ENCODE measurements around the gene FAM161B. TPM values are rescaled to one million over a fixed set of nuclear protein-coding genes. Genes with fewer than 3 reads are reported as not detected.

Gene FAM161B
- total and polyA plus RNA-seq, 2 of the 13 experiments (the other 11 are each of a cell fraction or from before 2014, with no cell fraction given): 1.6 to 2.0 TPM

DNA sequence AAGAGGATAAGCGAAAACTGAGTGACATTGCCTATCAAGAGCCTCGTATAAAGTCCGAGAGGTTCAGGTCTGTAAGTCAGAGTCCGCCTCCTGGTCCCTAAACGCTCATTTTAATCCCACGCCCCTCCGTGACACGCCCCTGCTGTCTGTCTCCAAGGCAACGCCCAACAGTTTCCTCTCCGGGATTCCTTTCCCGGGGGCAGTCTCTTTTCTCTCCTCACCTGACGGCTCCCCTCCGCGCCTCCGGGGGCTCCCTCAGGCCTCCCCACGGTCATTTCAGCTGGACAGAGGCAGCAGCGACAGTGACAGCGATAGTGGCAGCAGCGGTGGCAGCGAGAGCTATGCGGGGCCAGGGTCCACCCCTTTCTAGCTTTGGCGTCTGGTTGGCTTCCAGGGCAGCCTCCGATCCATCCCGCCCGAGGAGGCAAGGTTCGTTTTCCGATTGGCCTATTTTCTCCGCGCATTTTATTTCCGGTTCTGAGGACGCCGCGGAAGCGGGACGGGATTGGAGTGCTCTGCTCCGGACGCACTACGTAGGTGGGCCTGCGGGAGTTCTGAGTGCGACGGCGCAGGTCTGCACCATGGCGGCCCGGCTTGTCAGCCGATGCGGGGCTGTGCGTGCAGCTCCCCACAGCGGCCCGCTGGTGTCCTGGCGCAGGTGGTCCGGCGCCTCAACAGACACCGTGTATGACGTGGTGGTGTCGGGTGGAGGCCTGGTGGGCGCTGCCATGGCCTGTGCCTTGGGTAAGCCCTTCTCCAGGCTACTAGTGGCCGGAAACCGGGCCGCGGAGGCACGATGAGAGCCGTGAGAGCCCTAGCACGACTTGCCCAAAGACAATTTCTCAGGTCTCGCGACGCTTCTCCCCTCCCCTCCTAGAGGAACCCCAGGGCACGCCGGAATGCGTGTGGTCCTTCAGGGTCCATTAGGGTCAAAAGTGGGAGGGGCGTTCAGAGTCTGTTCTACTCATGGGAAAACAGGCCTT, at the start of gene FAM161B, which contains the start of gene COQ6 (continued):
- TF ChIP-seq ZNF337 (CRISPR knock-in tag; IDR thresholded peaks at IDR 0.05; ENCODE audit: borderline replicate concordance, low read depth) (peak; percentile 58; the same call in 1 of the 2 replicates), DPF2 (CRISPR knock-in tag; IDR thresholded peaks at IDR 0.05; ENCODE audit: borderline replicate concordance, low read depth) (no peak), BRD4 (CRISPR knock-in tag; IDR thresholded peaks at IDR 0.05) (0 out of 2 replicates have a peak, but pooled peaks have one; percentile 75), TCF12 (IDR thresholded peaks at IDR 0.05) (no peak), TCF12 (CRISPR knock-in tag; IDR thresholded peaks at IDR 0.05) (0 out of 2 replicates have a peak, but pooled peaks have one; percentile 25), RXRA (CRISPR knock-in tag; IDR thresholded peaks at IDR 0.05) (peak; percentile 80), ASH2L (IDR thresholded peaks at IDR 0.05; ENCODE audit: insufficient read length, low read depth, low read length) (peak; percentile 85), HNRNPL (IDR thresholded peaks at IDR 0.05; ENCODE audit: low read depth, low read length) (no peak), NR2F2 (IDR thresholded peaks at IDR 0.05; ENCODE audit: borderline replicate concordance, low read depth) (0 out of 2 replicates have a peak, but pooled peaks have one; percentile 43), ZNF446 (CRISPR knock-in tag; IDR thresholded peaks at IDR 0.05) (no peak), KDM5B (CRISPR knock-in tag; IDR thresholded peaks at IDR 0.05; ENCODE audit: borderline replicate concordance) (peak; percentile 88; the same call in 1 of the 2 replicates), ZSCAN22 (CRISPR knock-in tag; IDR thresholded peaks at IDR 0.05) (no peak)
- TF ChIP-seq, protein P1, sequence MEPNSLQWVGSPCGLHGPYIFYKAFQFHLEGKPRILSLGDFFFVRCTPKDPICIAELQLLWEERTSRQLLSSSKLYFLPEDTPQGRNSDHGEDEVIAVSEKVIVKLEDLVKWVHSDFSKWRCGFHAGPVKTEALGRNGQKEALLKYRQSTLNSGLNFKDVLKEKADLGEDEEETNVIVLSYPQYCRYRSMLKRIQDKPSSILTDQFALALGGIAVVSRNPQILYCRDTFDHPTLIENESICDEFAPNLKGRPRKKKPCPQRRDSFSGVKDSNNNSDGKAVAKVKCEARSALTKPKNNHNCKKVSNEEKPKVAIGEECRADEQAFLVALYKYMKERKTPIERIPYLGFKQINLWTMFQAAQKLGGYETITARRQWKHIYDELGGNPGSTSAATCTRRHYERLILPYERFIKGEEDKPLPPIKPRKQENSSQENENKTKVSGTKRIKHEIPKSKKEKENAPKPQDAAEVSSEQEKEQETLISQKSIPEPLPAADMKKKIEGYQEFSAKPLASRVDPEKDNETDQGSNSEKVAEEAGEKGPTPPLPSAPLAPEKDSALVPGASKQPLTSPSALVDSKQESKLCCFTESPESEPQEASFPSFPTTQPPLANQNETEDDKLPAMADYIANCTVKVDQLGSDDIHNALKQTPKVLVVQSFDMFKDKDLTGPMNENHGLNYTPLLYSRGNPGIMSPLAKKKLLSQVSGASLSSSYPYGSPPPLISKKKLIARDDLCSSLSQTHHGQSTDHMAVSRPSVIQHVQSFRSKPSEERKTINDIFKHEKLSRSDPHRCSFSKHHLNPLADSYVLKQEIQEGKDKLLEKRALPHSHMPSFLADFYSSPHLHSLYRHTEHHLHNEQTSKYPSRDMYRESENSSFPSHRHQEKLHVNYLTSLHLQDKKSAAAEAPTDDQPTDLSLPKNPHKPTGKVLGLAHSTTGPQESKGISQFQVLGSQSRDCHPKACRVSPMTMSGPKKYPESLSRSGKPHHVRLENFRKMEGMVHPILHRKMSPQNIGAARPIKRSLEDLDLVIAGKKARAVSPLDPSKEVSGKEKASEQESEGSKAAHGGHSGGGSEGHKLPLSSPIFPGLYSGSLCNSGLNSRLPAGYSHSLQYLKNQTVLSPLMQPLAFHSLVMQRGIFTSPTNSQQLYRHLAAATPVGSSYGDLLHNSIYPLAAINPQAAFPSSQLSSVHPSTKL (CRISPR knock-in tag; IDR thresholded peaks at IDR 0.05): peak; percentile 9; the same call in 1 of the 2 replicates
- TF ChIP-seq, protein P2, sequence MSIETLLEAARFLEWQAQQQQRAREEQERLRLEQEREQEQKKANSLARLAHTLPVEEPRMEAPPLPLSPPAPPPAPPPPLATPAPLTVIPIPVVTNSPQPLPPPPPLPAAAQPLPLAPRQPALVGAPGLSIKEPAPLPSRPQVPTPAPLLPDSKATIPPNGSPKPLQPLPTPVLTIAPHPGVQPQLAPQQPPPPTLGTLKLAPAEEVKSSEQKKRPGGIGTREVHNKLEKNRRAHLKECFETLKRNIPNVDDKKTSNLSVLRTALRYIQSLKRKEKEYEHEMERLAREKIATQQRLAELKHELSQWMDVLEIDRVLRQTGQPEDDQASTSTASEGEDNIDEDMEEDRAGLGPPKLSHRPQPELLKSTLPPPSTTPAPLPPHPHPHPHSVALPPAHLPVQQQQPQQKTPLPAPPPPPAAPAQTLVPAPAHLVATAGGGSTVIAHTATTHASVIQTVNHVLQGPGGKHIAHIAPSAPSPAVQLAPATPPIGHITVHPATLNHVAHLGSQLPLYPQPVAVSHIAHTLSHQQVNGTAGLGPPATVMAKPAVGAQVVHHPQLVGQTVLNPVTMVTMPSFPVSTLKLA (IDR thresholded peaks at IDR 0.05): peak; percentile 42; the same call in 1 of the 2 replicates
- TF ChIP-seq, protein P3, sequence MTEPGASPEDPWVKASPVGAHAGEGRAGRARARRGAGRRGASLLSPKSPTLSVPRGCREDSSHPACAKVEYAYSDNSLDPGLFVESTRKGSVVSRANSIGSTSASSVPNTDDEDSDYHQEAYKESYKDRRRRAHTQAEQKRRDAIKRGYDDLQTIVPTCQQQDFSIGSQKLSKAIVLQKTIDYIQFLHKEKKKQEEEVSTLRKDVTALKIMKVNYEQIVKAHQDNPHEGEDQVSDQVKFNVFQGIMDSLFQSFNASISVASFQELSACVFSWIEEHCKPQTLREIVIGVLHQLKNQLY (CRISPR knock-in tag; IDR thresholded peaks at IDR 0.05): peak; percentile 33; the same call in 1 of the 2 replicates
- TF ChIP-seq, protein P4, sequence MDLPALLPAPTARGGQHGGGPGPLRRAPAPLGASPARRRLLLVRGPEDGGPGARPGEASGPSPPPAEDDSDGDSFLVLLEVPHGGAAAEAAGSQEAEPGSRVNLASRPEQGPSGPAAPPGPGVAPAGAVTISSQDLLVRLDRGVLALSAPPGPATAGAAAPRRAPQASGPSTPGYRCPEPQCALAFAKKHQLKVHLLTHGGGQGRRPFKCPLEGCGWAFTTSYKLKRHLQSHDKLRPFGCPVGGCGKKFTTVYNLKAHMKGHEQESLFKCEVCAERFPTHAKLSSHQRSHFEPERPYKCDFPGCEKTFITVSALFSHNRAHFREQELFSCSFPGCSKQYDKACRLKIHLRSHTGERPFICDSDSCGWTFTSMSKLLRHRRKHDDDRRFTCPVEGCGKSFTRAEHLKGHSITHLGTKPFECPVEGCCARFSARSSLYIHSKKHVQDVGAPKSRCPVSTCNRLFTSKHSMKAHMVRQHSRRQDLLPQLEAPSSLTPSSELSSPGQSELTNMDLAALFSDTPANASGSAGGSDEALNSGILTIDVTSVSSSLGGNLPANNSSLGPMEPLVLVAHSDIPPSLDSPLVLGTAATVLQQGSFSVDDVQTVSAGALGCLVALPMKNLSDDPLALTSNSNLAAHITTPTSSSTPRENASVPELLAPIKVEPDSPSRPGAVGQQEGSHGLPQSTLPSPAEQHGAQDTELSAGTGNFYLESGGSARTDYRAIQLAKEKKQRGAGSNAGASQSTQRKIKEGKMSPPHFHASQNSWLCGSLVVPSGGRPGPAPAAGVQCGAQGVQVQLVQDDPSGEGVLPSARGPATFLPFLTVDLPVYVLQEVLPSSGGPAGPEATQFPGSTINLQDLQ (CRISPR knock-in tag; IDR thresholded peaks at IDR 0.05): peak; percentile 83; the same call in 1 of the 2 replicates
- TF ChIP-seq, protein P5, sequence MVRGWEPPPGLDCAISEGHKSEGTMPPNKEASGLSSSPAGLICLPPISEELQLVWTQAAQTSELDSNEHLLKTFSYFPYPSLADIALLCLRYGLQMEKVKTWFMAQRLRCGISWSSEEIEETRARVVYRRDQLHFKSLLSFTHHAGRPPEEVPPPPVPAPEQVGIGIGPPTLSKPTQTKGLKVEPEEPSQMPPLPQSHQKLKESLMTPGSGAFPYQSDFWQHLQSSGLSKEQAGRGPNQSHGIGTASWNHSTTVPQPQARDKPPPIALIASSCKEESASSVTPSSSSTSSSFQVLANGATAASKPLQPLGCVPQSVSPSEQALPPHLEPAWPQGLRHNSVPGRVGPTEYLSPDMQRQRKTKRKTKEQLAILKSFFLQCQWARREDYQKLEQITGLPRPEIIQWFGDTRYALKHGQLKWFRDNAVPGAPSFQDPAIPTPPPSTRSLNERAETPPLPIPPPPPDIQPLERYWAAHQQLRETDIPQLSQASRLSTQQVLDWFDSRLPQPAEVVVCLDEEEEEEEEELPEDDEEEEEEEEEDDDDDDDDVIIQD (CRISPR knock-in tag; IDR thresholded peaks at IDR 0.05; ENCODE audit: low read depth): peak; percentile 42

Data from HepG2 (cell line).